HepG2 (cell line): Measurements from ENCODE around the gene HSPB7. TPM values are rescaled to one million over a fixed set of nuclear protein-coding genes. Genes with fewer than 3 reads are reported as not detected.

Experiments used
- CREB3 ChIP-seq: sonication (generic); formaldehyde crosslinking; IDR thresholded peaks from 2 replicates; pipeline ENCODE4 v1.5.0; 2020; ENCODE audit warnings: missing genetic modification reagents
- NFRKB ChIP-seq: fragments of 450-650 bp; IDR thresholded peaks from 2 replicates; pipeline ENCODE4 v1.6.1; 2017
- NPAS2 ChIP-seq: sonication (generic); formaldehyde crosslinking; IDR thresholded peaks from 2 replicates; pipeline ENCODE4 v1.8.0; 2022; ENCODE audit warnings: mild to moderate bottlenecking, missing genetic modification reagents, borderline replicate concordance
- PBX3 ChIP-seq: sonication (generic); formaldehyde crosslinking; IDR thresholded peaks from 2 replicates; pipeline ENCODE4 v1.8.1; 2023; ENCODE audit warnings: missing genetic modification reagents, inconsistent platforms, borderline replicate concordance
- RFXAP ChIP-seq: sonication (generic); formaldehyde crosslinking; IDR thresholded peaks from 2 replicates; pipeline ENCODE4 v1.4.0; 2020; ENCODE audit warnings: missing genetic modification reagents, borderline replicate concordance
- SRF ChIP-seq: IDR thresholded peaks from 2 replicates; pipeline ENCODE4 v1.6.1; 2011; ENCODE audit warnings: mild to moderate bottlenecking, low read depth, low read length, moderate library complexity
- ZBTB40 ChIP-seq, 2 experiments: fragments of 450-650 bp in 1 of 2; sonication (generic) in 1 of 2; formaldehyde crosslinking in 1 of 2; IDR thresholded peaks; 2 replicates each; pipeline versions ENCODE4 v1.6.1 to v1.8.0; 2016 to 2022; ENCODE audit warnings: antibody characterized with exemption in 1 of 2, mild to moderate bottlenecking in 1 of 2, missing genetic modification reagents in 1 of 2
- ZHX2 ChIP-seq, 2 experiments: sonication (generic) in 1 of 2; formaldehyde crosslinking in 1 of 2; IDR thresholded peaks; 2 replicates each; pipeline versions ENCODE4 v1.6.1 to v1.9.0; 2014 to 2022; ENCODE audit warnings: antibody characterized with exemption in 1 of 2, borderline replicate concordance in 1 of 2, inconsistent platforms in 1 of 2, low read depth in 1 of 2, missing genetic modification reagents in 1 of 2
- ZNF207 ChIP-seq: fragments of 450-650 bp; IDR thresholded peaks from 2 replicates; pipeline ENCODE4 v1.6.1; 2016; ENCODE audit warnings: antibody characterized with exemption, borderline replicate concordance
- ZNF691 ChIP-seq: sonication (generic); formaldehyde crosslinking; IDR thresholded peaks from 2 replicates; pipeline ENCODE4 v1.4.0; 2020; ENCODE audit warnings: missing genetic modification reagents, low read depth, mild to moderate bottlenecking, borderline replicate concordance
- polyA plus RNA-seq, 8 experiments: library from polyadenylated mRNA; depleted of rRNA in 3 of 8; stranded (reverse) in 7 of 8; unstranded in 1 of 8; fragments of >200 nt; fragmentation: Illumina TruSeq in 4 of 8; extraction: Trizol in 4 of 8; gene quantifications; 2 replicates each; pipeline versions ENCODE4 v1.2.1 to v1.2.3, GENCODE V29; 2011 to 2016; ENCODE audit warnings: low read depth in 4 of 8, missing spikeins in 1 of 8, mixed read lengths in 1 of 8; ENCODE audit not compliant: insufficient read depth in 1 of 8
- total RNA-seq, 5 experiments: library from RNA; depleted of rRNA; stranded (reverse); fragments of >200 nt; fragmentation: Illumina TruSeq; extraction: Trizol; gene quantifications; 2 replicates each; pipeline ENCODE4 v1.2.3, GENCODE V29; 2016; ENCODE audit warnings: low read depth in 1 of 5

Gene HSPB7
- total and polyA plus RNA-seq, 2 of the 13 experiments (the other 11 are each of a cell fraction or from before 2014, with no cell fraction given), result 0.20 TPM; not detected in 1

GRCh38 chr1:16009030-16009460, 8.8 kb downstream of the HSPB7 start (continued):
- TF ChIP-seq ZBTB40 (IDR thresholded peaks at IDR 0.05) (no peak), ZBTB40 (CRISPR knock-in tag; IDR thresholded peaks at IDR 0.05) (no peak), NPAS2 (CRISPR knock-in tag) (no peak), RFXAP (CRISPR knock-in tag) (no peak), PBX3 (CRISPR knock-in tag) (no peak), ZNF207 (no peak), ZHX2 (IDR thresholded peaks at IDR 0.05; ENCODE audit: low read depth) (no peak), ZHX2 (CRISPR knock-in tag; IDR thresholded peaks at IDR 0.05; ENCODE audit: borderline replicate concordance) (no peak), ZNF691 (CRISPR knock-in tag) (no peak), CREB3 (CRISPR knock-in tag) (no peak), SRF (no peak), NFRKB (no peak)
